ENCODE measurements around the gene FAM118B. TPM values are rescaled to one million over a fixed set of nuclear protein-coding genes. Genes with fewer than 3 reads are reported as not detected.

FAM118B gene
- total RNA-seq (10 to 100 TPM; 15.3 to 32.3 (median 21.0) TPM), polyA plus RNA-seq (10 to 100 TPM in 1 of 3 donors, 1 to 10 TPM in 2; 5.5 to 11.1 (median 6.5) TPM)
- long read RNA-seq, donor 1, transcript FAM118B-209 (9 exons, 2,402 nt) = major isoform, 6 of 43 reads
- long read RNA-seq, donor 1, partial matches to known transcripts = 36 of 43 reads
- long read RNA-seq, donor 1, other reads (novel, unspliced or antisense) = 0 of 43 reads
- long read RNA-seq, donor 2, transcript FAM118B-209 (9 exons, 2,402 nt) = major isoform, 5 of 41 reads
- long read RNA-seq, donor 2, partial matches to known transcripts = 28 of 41 reads
- long read RNA-seq, donor 2, other reads (novel, unspliced or antisense) = 8 of 41 reads

DNA sequence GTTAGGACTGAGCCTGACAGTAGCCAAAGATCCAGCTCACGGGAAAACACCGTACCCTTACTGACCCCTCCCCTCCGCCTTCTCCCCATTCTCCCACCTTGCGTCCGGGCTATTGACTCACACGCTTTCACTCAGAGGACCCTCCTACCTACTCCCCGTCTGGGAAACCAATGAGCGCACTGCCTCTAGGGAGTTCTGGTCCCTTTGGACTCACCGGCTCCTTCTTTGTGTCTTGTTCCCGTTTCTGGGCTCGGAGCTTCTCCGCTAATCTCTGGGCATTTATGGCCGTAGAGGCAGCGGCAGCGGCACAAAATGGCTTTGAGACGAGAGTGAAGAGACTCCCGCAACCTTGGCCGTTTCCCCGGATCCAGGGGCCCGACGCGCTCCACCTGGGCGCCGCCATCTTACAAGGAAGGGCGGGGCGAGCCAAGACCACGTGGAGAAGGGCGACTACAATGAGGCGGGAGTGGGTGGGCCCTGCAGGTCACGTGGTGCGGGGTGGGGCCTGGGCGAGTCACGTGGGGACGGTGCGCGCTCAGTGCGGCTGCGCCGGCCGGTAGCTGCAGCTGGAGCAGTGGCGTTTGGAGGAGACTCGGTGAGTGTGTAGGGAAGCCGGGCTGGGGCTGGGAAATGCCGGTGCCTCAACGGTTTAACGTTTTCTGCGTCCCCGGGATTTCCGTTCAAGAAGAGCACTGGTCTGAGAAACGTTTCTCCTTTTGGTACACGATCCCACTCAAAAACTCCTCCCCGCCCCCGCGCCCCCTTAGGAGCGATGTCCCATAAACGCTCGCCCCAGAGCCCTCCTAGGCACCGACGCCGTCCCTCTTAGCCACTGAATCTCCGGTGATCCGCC lies at the start of gene FAM118B, which contains the start of gene RPUSD4:
Gene FAM118B, plus strand, starts transcription at position 547 of the 853 bp plus-strand sequence. CDS start 23,220 bp downstream, outside the sequence.
Gene RPUSD4, minus strand, starts transcription at position 415 of the 853 bp plus-strand sequence. Its CDS starts 12 bp downstream, at position 403.
- Histone ChIP-seq H3K27ac (peak within 1 kb of the TSS in 6 of 8 donors; percentile 59 to 82 (median 68)), H3K36me3 (peaks cover 0 to 37% (median 27%) of the 10 kb centered on the region in 6 donors), H3K4me1 (peaks cover 12 to 58% (median 36%) of the 10 kb centered on the region in 6 donors), H3K27me3 (replicated peaks in 1 of 7) (no peaks in the 10 kb centered on the region), H3K4me3 (peak within 1 kb of the TSS; percentile 76 to 98 (median 94)), H3K9me3 (no peaks in the 10 kb centered on the region)
- peak; percentile 100 for DNase-seq
- intact Hi-C loops (cut with DNase I; ENCODE audit: low total_unique reads) = loop anchor here (10.0 kb wide), 1 partner anchor 53 kb away; the partner anchor contains the start of genes FOXRED1 and SRPRA
- WGBS, 5 donors = 0 to 1% (median 0%) methylated on average over 47 to 62 of the region's 62 CpGs
- TF ChIP-seq POLR2AphosphoS5 (IDR thresholded peaks at IDR 0.05) (peak; percentile 95 to 97 (median 96)), POLR2A (IDR thresholded peaks at IDR 0.05) (peak in 2 of 3 donors; percentile 65 to 71)
- TF ChIP-seq, protein P1, sequence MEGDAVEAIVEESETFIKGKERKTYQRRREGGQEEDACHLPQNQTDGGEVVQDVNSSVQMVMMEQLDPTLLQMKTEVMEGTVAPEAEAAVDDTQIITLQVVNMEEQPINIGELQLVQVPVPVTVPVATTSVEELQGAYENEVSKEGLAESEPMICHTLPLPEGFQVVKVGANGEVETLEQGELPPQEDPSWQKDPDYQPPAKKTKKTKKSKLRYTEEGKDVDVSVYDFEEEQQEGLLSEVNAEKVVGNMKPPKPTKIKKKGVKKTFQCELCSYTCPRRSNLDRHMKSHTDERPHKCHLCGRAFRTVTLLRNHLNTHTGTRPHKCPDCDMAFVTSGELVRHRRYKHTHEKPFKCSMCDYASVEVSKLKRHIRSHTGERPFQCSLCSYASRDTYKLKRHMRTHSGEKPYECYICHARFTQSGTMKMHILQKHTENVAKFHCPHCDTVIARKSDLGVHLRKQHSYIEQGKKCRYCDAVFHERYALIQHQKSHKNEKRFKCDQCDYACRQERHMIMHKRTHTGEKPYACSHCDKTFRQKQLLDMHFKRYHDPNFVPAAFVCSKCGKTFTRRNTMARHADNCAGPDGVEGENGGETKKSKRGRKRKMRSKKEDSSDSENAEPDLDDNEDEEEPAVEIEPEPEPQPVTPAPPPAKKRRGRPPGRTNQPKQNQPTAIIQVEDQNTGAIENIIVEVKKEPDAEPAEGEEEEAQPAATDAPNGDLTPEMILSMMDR (IDR thresholded peaks at IDR 0.05 in 8 of 11, conservative IDR thresholded peaks at IDR 0.05 in 3 of 11) = peak in 1 of 11 experiments; percentile 26

DNA sequence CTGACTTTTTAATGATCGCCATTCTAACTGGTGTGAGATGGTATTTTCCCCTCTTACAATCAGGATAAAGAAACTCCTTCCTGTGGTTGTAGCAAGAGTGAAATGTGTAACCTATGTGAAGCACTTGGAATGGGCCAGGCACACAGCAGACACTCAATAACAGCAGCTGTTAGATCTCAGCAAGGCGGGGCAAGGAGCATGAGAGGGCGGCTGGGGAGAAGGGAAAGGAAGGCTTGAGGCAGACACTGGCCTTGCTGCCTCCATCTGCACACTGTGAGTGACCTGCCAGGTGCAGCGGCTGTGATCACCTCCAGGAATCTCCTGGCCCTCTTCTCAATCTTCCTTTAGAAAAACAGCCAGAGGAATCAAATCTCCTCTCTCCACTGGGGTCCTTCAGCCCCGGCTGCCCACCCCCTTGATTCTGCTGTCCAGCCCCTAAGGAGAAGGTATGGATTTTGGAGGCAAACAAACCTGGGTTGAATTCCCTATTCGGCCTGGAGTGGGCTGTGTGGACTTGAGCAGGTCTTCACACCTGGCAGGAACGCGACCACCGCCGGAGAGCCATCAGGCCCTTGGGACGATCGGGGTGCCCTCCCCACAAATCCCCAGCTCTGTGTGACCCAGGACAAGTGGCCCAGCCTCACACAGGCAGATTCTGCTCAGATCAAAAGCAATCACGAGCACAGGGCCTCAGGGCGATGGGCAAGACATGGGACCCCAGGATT lies 49.1 kb upstream of the FAM118B start:
- no peaks in the 10 kb centered on the region for H3K36me3 ChIP-seq
- H3K4me1 ChIP-seq = peaks cover 0 to 5% (median 0%) of the 10 kb centered on the region in 6 donors
- peak; percentile 54 for DNase-seq
- no peak overlapping the region for H3K27ac ChIP-seq
- intact Hi-C loops (cut with DNase I; ENCODE audit: low total_unique reads) = no loop called here
- no peak overlapping the region for H3K4me3 ChIP-seq
- H3K9me3 ChIP-seq = no peaks in the 10 kb centered on the region
- 87 to 96% (median 92%) methylated on average over 10 to 14 of the region's 14 CpGs for WGBS, 5 donors
- TF ChIP-seq POLR2A (IDR thresholded peaks at IDR 0.05) (no peak), POLR2AphosphoS5 (IDR thresholded peaks at IDR 0.05) (no peak)
- TF ChIP-seq, protein P1 (IDR thresholded peaks at IDR 0.05 in 8 of 11, conservative IDR thresholded peaks at IDR 0.05 in 3 of 11) = no peak
- H3K27me3 ChIP-seq (replicated peaks in 1 of 7) = peaks cover 0 to 7% (median 0%) of the 10 kb centered on the region in 7 donors

DNA sequence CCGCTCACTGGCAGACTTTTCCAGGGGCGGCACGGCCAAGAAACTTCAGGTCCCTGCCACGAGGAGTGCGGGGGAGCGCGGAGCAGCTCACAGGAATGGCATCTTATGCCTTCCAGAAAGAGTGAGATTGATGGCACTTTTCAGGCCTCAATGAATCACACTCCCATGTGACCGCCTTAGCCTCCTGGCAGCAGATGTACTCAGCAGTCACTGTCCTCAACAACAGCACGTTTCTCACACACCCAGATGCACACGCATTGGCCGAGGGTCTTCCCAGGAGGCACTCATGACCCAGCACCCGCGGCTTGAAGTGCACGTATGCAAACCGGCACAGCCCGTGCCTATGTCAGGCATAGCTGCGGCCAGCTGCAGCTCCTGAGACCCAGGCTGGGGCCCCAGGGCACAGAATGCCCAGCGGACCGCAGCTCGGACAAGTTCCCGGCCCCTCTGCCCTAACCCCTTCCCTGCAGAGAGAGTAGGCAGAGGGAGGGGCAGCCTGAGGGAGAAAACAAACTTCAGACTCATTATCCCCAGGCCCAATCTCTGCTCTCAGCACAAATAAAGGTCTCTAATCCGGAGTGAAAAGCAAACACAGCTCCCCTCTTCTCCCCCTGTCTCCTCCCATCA lies 48.4 kb upstream of the FAM118B start:
- TF ChIP-seq, protein P1 (IDR thresholded peaks at IDR 0.05 in 8 of 11, conservative IDR thresholded peaks at IDR 0.05 in 3 of 11) = no peak
- peak in 2 of 3 donors; percentile 34 to 60 for TF ChIP-seq POLR2AphosphoS5 (IDR thresholded peaks at IDR 0.05)
- H3K4me1 ChIP-seq = peaks cover 0 to 5% (median 0%) of the 10 kb centered on the region in 6 donors
- 72 to 92% (median 81%) methylated on average over 12 to 22 of the region's 22 CpGs for WGBS, 5 donors
- no peak overlapping the region for H3K27ac ChIP-seq
- intact Hi-C loops (cut with DNase I; ENCODE audit: low total_unique reads) = no loop called here
- H3K27me3 ChIP-seq (replicated peaks in 1 of 7) = peaks cover 0 to 7% (median 0%) of the 10 kb centered on the region in 7 donors
- H3K36me3 ChIP-seq = no peaks in the 10 kb centered on the region
- H3K9me3 ChIP-seq = no peaks in the 10 kb centered on the region
- H3K4me3 ChIP-seq = no peak overlapping the region
- peak; percentile 67 for DNase-seq

Measured in spleen (tissue), 13 donors.